Neuronal stem cell (in vitro differentiated cells): Measurements from ENCODE around the gene EIF1B. TPM values are rescaled to one million over a fixed set of nuclear protein-coding genes. Genes with fewer than 3 reads are reported as not detected.

Experiments
- DNase-seq: peaks from one replicate; pipeline ENCODE4 v3.0.0-alpha.2; 2013; ENCODE audit warnings: low spot score
- H2AFZ ChIP-seq: one replicate; pipeline ENCODE4 v1.6.1; 2013; ENCODE audit warnings: mild to moderate bottlenecking, low read length, inconsistent platforms
- H2AK5ac ChIP-seq: 2 replicates; pipeline ENCODE4 v1.6.1; 2013; ENCODE audit warnings: low read depth, mild to moderate bottlenecking, inconsistent platforms, low read length, moderate library complexity, mixed read lengths
- H2BK120ac ChIP-seq: 2 replicates; pipeline ENCODE4 v1.6.1; 2013; ENCODE audit warnings: low read depth, mild to moderate bottlenecking, inconsistent platforms, low read length, moderate library complexity, mixed read lengths
- H2BK12ac ChIP-seq: one replicate; pipeline ENCODE4 v1.6.1; 2013; ENCODE audit warnings: low read length, inconsistent platforms
- H2BK15ac ChIP-seq: 2 replicates; pipeline ENCODE4 v1.6.1; 2013; ENCODE audit warnings: mild to moderate bottlenecking, low read length, inconsistent platforms, mixed read lengths
- H2BK5ac ChIP-seq: one replicate; pipeline ENCODE4 v1.6.1; 2013; ENCODE audit warnings: inconsistent platforms, mild to moderate bottlenecking, low read length, moderate library complexity
- H3K14ac ChIP-seq: one replicate; pipeline ENCODE4 v1.6.1; 2013; ENCODE audit warnings: low read length, inconsistent platforms
- H3K18ac ChIP-seq: 2 replicates; pipeline ENCODE4 v1.6.1; 2013; ENCODE audit warnings: low read length, inconsistent platforms
- H3K23ac ChIP-seq: 2 replicates; pipeline ENCODE4 v1.6.1; 2013; ENCODE audit warnings: low read depth, mild to moderate bottlenecking, mixed read lengths, low read length, inconsistent platforms; ENCODE audit not compliant: poor library complexity
- H3K27ac ChIP-seq: replicated peaks from 3 replicates; pipeline ENCODE4 v1.5.1; 2013; ENCODE audit warnings: low read length, inconsistent platforms
- H3K27me3 ChIP-seq, 3 experiments: 2 replicates each; pipeline ENCODE4 v1.6.1; 2013; ENCODE audit warnings: low read length in 3 of 3, mild to moderate bottlenecking in 2 of 3, inconsistent platforms in 1 of 3, low read depth in 1 of 3, mixed read lengths in 1 of 3, moderate library complexity in 1 of 3; ENCODE audit not compliant: control insufficient read depth in 3 of 3, insufficient read depth in 3 of 3
- H3K36me3 ChIP-seq, 2 donors: replicated peaks in 1 of 2; 2 replicates each; pipeline ENCODE4 v1.6.1; 2013; ENCODE audit warnings: low read length in 2 of 2; ENCODE audit not compliant: control insufficient read depth in 2 of 2, insufficient read depth in 2 of 2
- H3K4ac ChIP-seq: 2 replicates; pipeline ENCODE4 v1.6.1; 2013; ENCODE audit warnings: inconsistent platforms, mild to moderate bottlenecking, low read length, moderate library complexity
- H3K4me1 ChIP-seq, 2 donors: 1 replicate in 1 of 2; 2 replicates in 1 of 2; pipeline ENCODE4 v1.6.1; 2013; ENCODE audit warnings: low read length in 2 of 2, low read depth in 1 of 2; ENCODE audit not compliant: control insufficient read depth in 2 of 2, insufficient read depth in 1 of 2
- H3K4me2 ChIP-seq: one replicate; pipeline ENCODE4 v1.6.1; 2013; ENCODE audit warnings: mild to moderate bottlenecking, low read length, inconsistent platforms; ENCODE audit not compliant: insufficient read depth, poor library complexity, severe bottlenecking
- H3K4me3 ChIP-seq, 2 donors: 2 replicates each; pipeline ENCODE4 v1.5.1; 2013; ENCODE audit warnings: low read length in 2 of 2, mild to moderate bottlenecking in 2 of 2, inconsistent platforms in 1 of 2, moderate library complexity in 1 of 2
- H3K79me1 ChIP-seq: one replicate; pipeline ENCODE4 v1.6.1; 2013; ENCODE audit warnings: low read depth, mild to moderate bottlenecking, inconsistent platforms, low read length, moderate library complexity
- H3K9ac ChIP-seq: one replicate; pipeline ENCODE4 v1.6.1; 2013; ENCODE audit warnings: mild to moderate bottlenecking, low read depth, low read length, inconsistent platforms; ENCODE audit not compliant: poor library complexity
- H3K9me3 ChIP-seq, 2 donors: replicated peaks in 1 of 2; 2 replicates each; pipeline versions ENCODE3 to v1.6.1; 2013; ENCODE audit warnings: low read length in 2 of 2, mild to moderate bottlenecking in 2 of 2, inconsistent platforms in 1 of 2, low read depth in 1 of 2, mixed read lengths in 1 of 2, moderate library complexity in 1 of 2; ENCODE audit not compliant: control insufficient read depth in 2 of 2, insufficient read depth in 1 of 2
- H4K8ac ChIP-seq: one replicate; pipeline ENCODE4 v1.6.1; 2013; ENCODE audit warnings: low read depth, mild to moderate bottlenecking, inconsistent platforms, low read length, moderate library complexity
- H4K91ac ChIP-seq: one replicate; pipeline ENCODE4 v1.6.1; 2013; ENCODE audit warnings: low read length, low read depth, mild to moderate bottlenecking, inconsistent platforms; ENCODE audit not compliant: poor library complexity
- WGBS, 2 donors: extraction: QIAGEN DNeasy Blood & Tissue Kit; methylation state at CpG; one replicate each; pipeline ENCODE4 v1.1.7; 2013; ENCODE audit warnings: missing lambda C conversion rate in 2 of 2, mixed read lengths in 1 of 2; ENCODE audit not compliant: insufficient read length in 2 of 2, insufficient replicate concordance in 1 of 2; ENCODE audit errors: extremely low coverage in 2 of 2; 5-methylcytosine and 5-hydroxymethylcytosine counted together
- polyA plus RNA-seq, 2 experiments: library from polyadenylated mRNA; stranded (reverse); fragments of 200-250 nt; gene quantifications; one replicate each; pipeline ENCODE4 v1.2.3, GENCODE V29; 2013

EIF1B gene
- 137 TPM for polyA plus RNA-seq (2013, experiment 1 of 2)
- polyA plus RNA-seq (2013, experiment 2 of 2), result 135 TPM

DNA sequence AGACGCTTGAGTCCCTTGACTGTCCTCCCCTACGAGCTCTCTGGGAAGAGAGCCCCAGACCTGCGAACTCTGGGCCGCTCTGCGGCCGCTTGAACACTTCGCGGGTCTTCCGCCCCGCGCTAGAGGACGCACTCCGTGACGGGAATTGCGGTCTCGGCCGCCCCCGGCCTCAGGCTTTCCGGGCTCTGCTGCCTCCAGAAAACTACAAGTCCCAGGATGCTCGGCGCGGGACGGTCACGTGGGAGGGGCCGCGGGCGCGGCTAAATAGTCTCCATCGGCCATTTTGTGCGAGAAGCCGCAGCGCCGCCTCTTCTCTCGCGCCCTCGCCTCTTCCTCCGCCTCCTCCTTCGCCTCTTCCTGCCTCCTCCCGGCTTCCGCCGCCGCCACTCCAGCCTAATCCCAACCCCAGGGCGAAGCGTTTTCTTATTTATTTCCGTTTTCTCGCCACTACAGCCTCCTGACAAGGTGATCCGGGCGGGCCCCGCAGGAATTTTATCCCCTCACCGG lies at the start of gene EIF1B:
Gene EIF1B (plus strand): TSS at position 290 of the 507 bp plus-strand sequence. CDS start 235 bp downstream, outside the sequence.
- Histone ChIP-seq H3K18ac (peak within 1 kb of the TSS; percentile 97), H3K9me3 (no peaks in the 10 kb centered on the region), H3K36me3 (peaks cover 8 to 38% of the 10 kb centered on the region in 2 donors), H3K4me1 (peaks cover 3 to 4% of the 10 kb centered on the region in 2 donors), H2BK15ac (peak within 1 kb of the TSS; percentile 72), H2BK12ac (no peak within 1 kb of the TSS), H3K79me1 (peaks cover 2% of the 10 kb centered on the region), H2AK5ac (peak within 1 kb of the TSS; percentile 70), H3K27ac (peak within 1 kb of the TSS; percentile 76), H2BK5ac (peak within 1 kb of the TSS; percentile 87), H2BK120ac (no peak within 1 kb of the TSS), H2AFZ (peak within 1 kb of the TSS; percentile 92), H3K9ac (peak within 1 kb of the TSS; percentile 88), H3K4me3 (peak within 1 kb of the TSS; percentile 84 to 97), H3K4me2 (peak within 1 kb of the TSS; percentile 76), H3K27me3 (no peaks in the 10 kb centered on the region), H3K23ac (peak within 1 kb of the TSS; percentile 96), H3K4ac (no peak within 1 kb of the TSS), H3K14ac (peak within 1 kb of the TSS; percentile 31), H4K91ac (no peak within 1 kb of the TSS), H4K8ac (no peak within 1 kb of the TSS)
- WGBS, 2 donors, result no CpG with 5 or more reads among the region's 50 CpGs
- DNase-seq, result peak; percentile 97

GRCh38 chr3:40262331-40262730 lies 47.2 kb upstream of the EIF1B start:
- Histone ChIP-seq H2BK12ac (no peak overlapping the region), H3K14ac (no peak overlapping the region), H2AFZ (no peak overlapping the region), H3K27me3 (no peaks in the 10 kb centered on the region), H3K18ac (no peak overlapping the region), H3K4ac (no peak overlapping the region), H2BK15ac (no peak overlapping the region), H3K4me1 (no peaks in the 10 kb centered on the region), H3K36me3 (no peaks in the 10 kb centered on the region), H2BK5ac (no peak overlapping the region), H3K79me1 (no peaks in the 10 kb centered on the region), H3K9me3 (no peaks in the 10 kb centered on the region), H3K4me3 (no peak overlapping the region), H4K8ac (no peak overlapping the region), H2BK120ac (no peak overlapping the region), H4K91ac (no peak overlapping the region), H3K27ac (no peak overlapping the region), H3K23ac (no peak overlapping the region), H2AK5ac (no peak overlapping the region), H3K9ac (no peak overlapping the region), H3K4me2 (no peak overlapping the region)
- no peak for DNase-seq

- no peak overlapping the region for H3K23ac ChIP-seq
- no peak overlapping the region for H2BK120ac ChIP-seq
- no peak overlapping the region for H2BK12ac ChIP-seq
- no peak overlapping the region for H2AK5ac ChIP-seq
- H3K9me3 ChIP-seq, result no peaks in the 10 kb centered on the region
- H3K4me1 ChIP-seq, result peaks cover 7 to 10% of the 10 kb centered on the region in 2 donors
- no peak overlapping the region for H3K18ac ChIP-seq
- H4K91ac ChIP-seq, result no peak overlapping the region
- H2BK15ac ChIP-seq, result no peak overlapping the region
- H3K4ac ChIP-seq, result no peak overlapping the region
- no peaks in the 10 kb centered on the region for H3K27me3 ChIP-seq
- no CpG with 5 or more reads among the region's 1 CpG for WGBS, 2 donors
- no peak for DNase-seq
- no peak overlapping the region for H3K27ac ChIP-seq
- H2AFZ ChIP-seq, result no peak overlapping the region
- H2BK5ac ChIP-seq, result no peak overlapping the region
- no peak overlapping the region for H3K4me3 ChIP-seq
- H4K8ac ChIP-seq, result no peak overlapping the region
- no peaks in the 10 kb centered on the region for H3K36me3 ChIP-seq
- H3K79me1 ChIP-seq, result no peaks in the 10 kb centered on the region
- no peak overlapping the region for H3K14ac ChIP-seq
- no peak overlapping the region for H3K4me2 ChIP-seq
- H3K9ac ChIP-seq, result no peak overlapping the region
These were observed 45.1 kb upstream of the EIF1B start for GRCh38 chr3:40264451-40264850.

DNA sequence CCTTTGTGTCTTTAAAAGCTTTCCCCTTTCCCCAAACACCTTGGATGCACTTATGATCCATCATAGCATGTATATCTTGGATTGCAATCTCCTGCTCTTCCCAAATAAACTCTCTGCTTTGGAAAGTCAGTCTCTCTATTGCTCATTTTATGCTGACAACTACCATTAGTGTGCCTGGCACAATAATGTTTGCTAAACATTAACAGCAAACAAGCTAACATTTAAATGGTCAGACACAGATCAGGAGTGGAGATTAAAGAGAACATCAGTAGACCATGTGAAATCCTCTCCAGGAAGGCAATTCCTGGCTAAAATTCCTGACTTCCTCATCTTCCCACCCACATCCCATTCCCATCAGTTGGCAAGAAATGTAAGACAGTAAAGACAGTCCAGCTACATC lies 44.3 kb upstream of the EIF1B start:
- H2AK5ac ChIP-seq, result no peak overlapping the region
- no peak overlapping the region for H2BK15ac ChIP-seq
- H3K14ac ChIP-seq, result no peak overlapping the region
- H3K4me3 ChIP-seq, result no peak overlapping the region
- H3K36me3 ChIP-seq, result no peaks in the 10 kb centered on the region
- no peak overlapping the region for H2AFZ ChIP-seq
- H3K23ac ChIP-seq, result no peak overlapping the region
- no peak overlapping the region for H3K4me2 ChIP-seq
- DNase-seq, result no peak
- H3K9ac ChIP-seq, result no peak overlapping the region
- H4K8ac ChIP-seq, result no peak overlapping the region
- H2BK5ac ChIP-seq, result no peak overlapping the region
- H2BK12ac ChIP-seq, result no peak overlapping the region
- H4K91ac ChIP-seq, result no peak overlapping the region
- H3K27ac ChIP-seq, result no peak overlapping the region
- H3K79me1 ChIP-seq, result no peaks in the 10 kb centered on the region
- H3K4me1 ChIP-seq, result peaks cover 7 to 10% of the 10 kb centered on the region in 2 donors
- H3K9me3 ChIP-seq, result no peaks in the 10 kb centered on the region
- H3K27me3 ChIP-seq, result no peaks in the 10 kb centered on the region
- H3K18ac ChIP-seq, result no peak overlapping the region
- H2BK120ac ChIP-seq, result no peak overlapping the region
- no peak overlapping the region for H3K4ac ChIP-seq
